IMR-90 (cell line): ENCODE results near the gene CAVIN4. TPM values are rescaled to one million over a fixed set of nuclear protein-coding genes. Genes with fewer than 3 reads are reported as not detected.

Experiments used
- ATAC-seq: fragments of 200-7000 bp; cut with Tn5 transposase; 2 replicates; pipeline ENCODE4 v1.9.1; 2020; ENCODE audit warnings: low read depth, mild to moderate bottlenecking, moderate library complexity
- BruUV-seq: library from RNA; stranded (reverse); fragments of 400-500 nt; replicated peaks from 2 replicates; lab custom pipeline; 2021; lab: Mats Ljungman, UMichigan
- CTCF ChIA-PET: fragments of 300-600 bp; formaldehyde crosslinking; extraction: SDS; loops from one replicate; lab custom pipeline; 2021; ENCODE audit warnings: antibody characterized with exemption; lab: Yijun Ruan, JAX
- POLR2A ChIA-PET: fragments of 300-600 bp; sonication (Branson Sonifier 250); formaldehyde crosslinking; loops from one replicate; lab custom pipeline; 2022; ENCODE audit warnings: antibody characterized with exemption; ENCODE audit not compliant: unreplicated experiment; lab: Charles Lee
- DNase-seq: peaks from one replicate; pipeline ENCODE4 v3.0.0; 2013
- H2AFZ ChIP-seq: replicated peaks from 2 replicates; pipeline ENCODE3; 2013; ENCODE audit warnings: low read length, mild to moderate bottlenecking; ENCODE audit not compliant: poor library complexity
- H2AK5ac ChIP-seq: 2 replicates; pipeline ENCODE4 v1.6.1; 2013; ENCODE audit warnings: low read depth, low read length, inconsistent platforms
- H2AK9ac ChIP-seq: replicated peaks from 2 replicates; pipeline ENCODE3; 2013; ENCODE audit warnings: mild to moderate bottlenecking, low read depth, low read length, moderate library complexity; ENCODE audit not compliant: poor library complexity
- H2BK120ac ChIP-seq: 2 replicates; pipeline ENCODE4 v1.6.1; 2013; ENCODE audit warnings: low read depth, low read length, inconsistent platforms
- H2BK15ac ChIP-seq: 3 replicates; pipeline ENCODE4 v1.6.1; 2013; ENCODE audit warnings: low read depth, low read length, inconsistent platforms
- H2BK20ac ChIP-seq: 2 replicates; pipeline ENCODE4 v1.6.1; 2013; ENCODE audit warnings: low read depth, mild to moderate bottlenecking, inconsistent platforms, low read length, moderate library complexity
- H2BK5ac ChIP-seq: 2 replicates; pipeline ENCODE4 v1.6.1; 2013; ENCODE audit warnings: mild to moderate bottlenecking, low read depth, low read length, inconsistent platforms; ENCODE audit not compliant: poor library complexity, severe bottlenecking
- H3K14ac ChIP-seq: replicated peaks from 2 replicates; pipeline ENCODE4 v1.6.1; 2013; ENCODE audit warnings: low read depth, low read length, inconsistent platforms
- H3K18ac ChIP-seq: 2 replicates; pipeline ENCODE4 v1.6.1; 2013; ENCODE audit warnings: low read depth, low read length, control low read depth
- H3K23ac ChIP-seq: 2 replicates; pipeline ENCODE4 v1.6.1; 2013; ENCODE audit warnings: low read depth, low read length, inconsistent platforms
- H3K27ac ChIP-seq: 2 replicates; pipeline ENCODE4 v1.5.1; 2013; ENCODE audit warnings: mild to moderate bottlenecking, control low read depth, low read length; ENCODE audit not compliant: insufficient read depth
- H3K27me3 ChIP-seq: 2 replicates; pipeline ENCODE4 v1.6.1; 2013; ENCODE audit warnings: low read length; ENCODE audit not compliant: control insufficient read depth, insufficient read depth
- H3K36me3 ChIP-seq: 2 replicates; pipeline ENCODE4 v1.6.1; 2013; ENCODE audit warnings: low read length, mixed read lengths; ENCODE audit not compliant: control insufficient read depth, insufficient read depth
- H3K4ac ChIP-seq: 2 replicates; pipeline ENCODE4 v1.6.1; 2013; ENCODE audit warnings: low read depth, low read length, inconsistent platforms
- H3K4me1 ChIP-seq: 2 replicates; pipeline ENCODE4 v1.6.1; 2013; ENCODE audit warnings: low read length, mixed read lengths; ENCODE audit not compliant: control insufficient read depth, insufficient read depth
- H3K4me2 ChIP-seq: 2 replicates; pipeline ENCODE4 v1.6.1; 2013; ENCODE audit warnings: low read depth, mild to moderate bottlenecking, control low read depth, low read length, moderate library complexity
- H3K4me3 ChIP-seq: 2 replicates; pipeline ENCODE4 v1.5.1; 2013; ENCODE audit warnings: low read depth, mild to moderate bottlenecking, control low read depth, low read length, moderate library complexity; ENCODE audit not compliant: insufficient read depth
- H3K56ac ChIP-seq: 2 replicates; pipeline ENCODE4 v1.6.1; 2013; ENCODE audit warnings: low read length, inconsistent platforms; ENCODE audit not compliant: insufficient read depth; ENCODE audit errors: extremely low read depth
- H3K79me1 ChIP-seq, 2 experiments: 2 replicates each; pipeline ENCODE4 v1.6.1; 2013; ENCODE audit warnings: low read length in 2 of 2, inconsistent platforms in 1 of 2, low read depth in 1 of 2
- H3K9ac ChIP-seq: 2 replicates; pipeline ENCODE4 v1.6.1; 2013; ENCODE audit warnings: low read depth, low read length, control low read depth
- H3K9me1 ChIP-seq: 2 replicates; pipeline ENCODE4 v1.6.1; 2013; ENCODE audit warnings: low read length, inconsistent platforms; ENCODE audit not compliant: insufficient read depth
- H3K9me3 ChIP-seq: 2 replicates; pipeline ENCODE4 v1.6.1; 2013; ENCODE audit warnings: low read length; ENCODE audit not compliant: control insufficient read depth, insufficient read depth
- H4K20me1 ChIP-seq: 2 replicates; pipeline ENCODE4 v1.6.1; 2013; ENCODE audit warnings: low read length, inconsistent platforms; ENCODE audit not compliant: insufficient read depth
- H4K5ac ChIP-seq: 2 replicates; pipeline ENCODE4 v1.6.1; 2013; ENCODE audit warnings: mild to moderate bottlenecking, low read depth, low read length, control low read depth
- H4K8ac ChIP-seq, 2 experiments: 2 replicates each; pipeline ENCODE4 v1.6.1; 2013; ENCODE audit warnings: low read depth in 2 of 2, low read length in 2 of 2, control low read depth in 1 of 2, inconsistent platforms in 1 of 2
- H4K91ac ChIP-seq: 2 replicates; pipeline ENCODE4 v1.6.1; 2013; ENCODE audit warnings: low read depth, low read length, inconsistent platforms; ENCODE audit not compliant: insufficient read depth
- BHLHE40 ChIP-seq: fragments of 150-350 bp; IDR thresholded peaks from 2 replicates; pipeline ENCODE4 v1.6.1; 2016; ENCODE audit warnings: mild to moderate bottlenecking, low read depth, low read length
- CEBPB ChIP-seq: IDR thresholded peaks from 2 replicates; pipeline ENCODE4 v1.6.1; 2012; ENCODE audit warnings: low read depth, low read length, improper control_type of control experiment
- CHD1 ChIP-seq: IDR thresholded peaks from 2 replicates; pipeline ENCODE4 v1.6.1; 2012; ENCODE audit warnings: low read depth, low read length, improper control_type of control experiment
- FOS ChIP-seq: fragments of 150-350 bp; IDR thresholded peaks from 2 replicates; pipeline ENCODE4 v1.6.1; 2016; ENCODE audit warnings: low read depth, low read length
- MAFK ChIP-seq: IDR thresholded peaks from 2 replicates; pipeline ENCODE4 v1.6.1; 2012; ENCODE audit warnings: low read depth, low read length, improper control_type of control experiment
- MAZ ChIP-seq: IDR thresholded peaks from 2 replicates; pipeline ENCODE4 v1.6.1; 2012; ENCODE audit warnings: low read depth, mild to moderate bottlenecking, low read length, improper control_type of control experiment, moderate library complexity, borderline replicate concordance
- MXI1 ChIP-seq: IDR thresholded peaks from 2 replicates; pipeline ENCODE4 v1.6.1; 2012; ENCODE audit warnings: low read depth, mild to moderate bottlenecking, low read length, moderate library complexity, borderline replicate concordance
- NFE2L2 ChIP-seq: fragments of 150-350 bp; IDR thresholded peaks from 2 replicates; pipeline ENCODE4 v1.6.1; 2016; ENCODE audit warnings: low read depth, mild to moderate bottlenecking, low read length
- POLR2A ChIP-seq: IDR thresholded peaks from 2 replicates; pipeline ENCODE4 v1.6.1; 2012; ENCODE audit warnings: mild to moderate bottlenecking, low read depth, low read length
- RAD21 ChIP-seq: IDR thresholded peaks from 2 replicates; pipeline ENCODE4 v1.6.1; 2012; ENCODE audit warnings: low read length, improper control_type of control experiment
- RFX5 ChIP-seq: IDR thresholded peaks from 2 replicates; pipeline ENCODE4 v1.8.0; 2012; ENCODE audit warnings: low read depth, mild to moderate bottlenecking, low read length, moderate library complexity
- SMC3 ChIP-seq: fragments of 150-350 bp; IDR thresholded peaks from 2 replicates; pipeline ENCODE4 v1.6.1; 2016; ENCODE audit warnings: low read depth, mild to moderate bottlenecking, antibody characterized with exemption, low read length, moderate library complexity
- WGBS, 2 experiments: methylation state at CpG; one replicate each; pipeline versions ENCODE4 v1.1.5 to v1.1.7; 2013; ENCODE audit warnings: missing lambda C conversion rate in 2 of 2; ENCODE audit not compliant: insufficient read length in 1 of 2; ENCODE audit errors: extremely low coverage in 2 of 2; 5-methylcytosine and 5-hydroxymethylcytosine counted together
- dilution Hi-C: fragments of 300-500 bp; cut with HindIII; formaldehyde crosslinking; loops from one replicate; pipeline ENCODE4 v1.14.3; 2018; ENCODE audit warnings: low sequenced_read_pairs; ENCODE audit not compliant: unreplicated experiment
- in situ Hi-C: fragments of 300-500 bp; cut with MboI; formaldehyde crosslinking; loops from 3 replicates; pipeline ENCODE4 v1.14.3; 2019; ENCODE audit warnings: low sequenced_read_pairs, inconsistent platforms, mixed read lengths
- intact Hi-C: fragments of 100-400 bp; cut with micrococcal nuclease; formaldehyde crosslinking; loops from 2 replicates; pipeline ENCODE4 v1.10.0; 2022
- polyA plus RNA-seq, 3 experiments: library from polyadenylated mRNA; depleted of rRNA; stranded (reverse); fragments of >200 nt; gene quantifications; 2 replicates each; pipeline ENCODE4 v1.2.3, GENCODE V29; 2012; ENCODE audit warnings: low replicate concordance in 1 of 3
- total RNA-seq: library from RNA; depleted of rRNA; stranded (reverse); fragments of >200 nt; gene quantifications from 2 replicates; pipeline ENCODE4 v1.2.3, GENCODE V29; 2012
- TF ChIP-seq, protein P1 (sequence below): conservative IDR thresholded peaks from 2 replicates; pipeline ENCODE4 v1.5.1; 2012; ENCODE audit warnings: mild to moderate bottlenecking, low read depth, low read length, improper control_type of control experiment
- TF ChIP-seq, protein P2 (sequence below): fragments of 150-350 bp; IDR thresholded peaks from 2 replicates; pipeline ENCODE4 v1.6.1; 2017; ENCODE audit warnings: mild to moderate bottlenecking, antibody characterized with exemption, low read length, low read depth
- TF ChIP-seq, protein P3 (sequence below): fragments of 150-350 bp; IDR thresholded peaks from 2 replicates; pipeline ENCODE4 v1.6.1; 2016; ENCODE audit warnings: low read depth, mild to moderate bottlenecking, low read length, moderate library complexity, borderline replicate concordance

The CAVIN4 gene
- total and polyA plus RNA-seq, 2 of the 4 experiments (the other 2 are of a cell fraction) = 2.2 to 2.6 TPM

DNA sequence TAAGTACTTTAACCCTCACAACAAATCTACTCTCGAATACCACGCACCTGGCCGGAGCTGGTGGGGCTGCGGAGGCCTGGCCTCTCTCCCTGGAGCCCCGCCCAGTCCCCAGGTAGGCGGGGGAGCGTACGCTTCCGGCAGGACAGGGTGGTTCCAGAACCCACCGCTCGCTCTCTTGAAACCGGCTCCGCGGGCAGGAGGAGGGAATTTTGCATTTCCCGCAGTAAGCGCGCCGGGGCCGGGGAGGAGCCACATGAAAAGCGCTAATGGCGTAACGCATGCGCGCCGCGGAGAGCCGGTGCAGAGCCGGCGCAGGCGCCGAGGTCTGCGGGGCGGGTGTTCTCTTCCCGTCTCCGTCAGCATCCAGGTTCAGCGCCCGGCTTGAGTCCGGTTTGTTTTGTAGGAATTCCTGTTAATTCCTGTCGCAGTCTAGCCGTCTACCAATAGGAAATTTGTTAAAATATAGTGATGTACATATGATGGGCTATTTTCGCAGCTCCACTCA is 20.8 kb downstream of the CAVIN4 start:
- peak; percentile 71 for DNase-seq
- H3K9ac ChIP-seq = peak overlapping the region; percentile 57
- no peaks in the 10 kb centered on the region for H3K9me1 ChIP-seq
- intact Hi-C loops (loop anchor here (5.0 to 10.0 kb wide), 7 partner anchors 251 to 1334 kb away; partner anchors contain the start of genes ERP44, INVS and NR4A3), in situ Hi-C loops (loop anchor here (25.0 kb wide), 2 partner anchors 561 to 1411 kb away; no protein-coding TSS in a partner anchor), dilution Hi-C loops (no loop called here)
- H4K8ac ChIP-seq = peak overlapping the region; percentile 90 to 95
- peak overlapping the region; percentile 68; the same call in 1 of the 2 replicates for H3K4ac ChIP-seq
- H2BK5ac ChIP-seq = no peak overlapping the region
- H4K91ac ChIP-seq = peak overlapping the region; percentile 33; the same call in 1 of the 2 replicates
- peak overlapping the region; percentile 72; the same call in 1 of the 2 replicates for H3K23ac ChIP-seq
- H3K79me1 ChIP-seq = no peaks in the 10 kb centered on the region; a peak in 1 of 4 replicates
- H3K9me3 ChIP-seq = no peaks in the 10 kb centered on the region
- no peaks in the 10 kb centered on the region; the same call in 1 of the 2 replicates for H3K27me3 ChIP-seq
- ChIA-PET CTCF (no interaction called here), POLR2A (no interaction called here)
- H3K4me1 ChIP-seq = peaks cover 1% of the 10 kb centered on the region; the same call in 1 of the 2 replicates
- H3K14ac ChIP-seq = peak overlapping the region; percentile 54
- TF ChIP-seq SMC3 = no peak
- no peak for TF ChIP-seq RAD21
- no peak for TF ChIP-seq NFE2L2
- TF ChIP-seq MXI1 = no peak
- TF ChIP-seq, protein P1, sequence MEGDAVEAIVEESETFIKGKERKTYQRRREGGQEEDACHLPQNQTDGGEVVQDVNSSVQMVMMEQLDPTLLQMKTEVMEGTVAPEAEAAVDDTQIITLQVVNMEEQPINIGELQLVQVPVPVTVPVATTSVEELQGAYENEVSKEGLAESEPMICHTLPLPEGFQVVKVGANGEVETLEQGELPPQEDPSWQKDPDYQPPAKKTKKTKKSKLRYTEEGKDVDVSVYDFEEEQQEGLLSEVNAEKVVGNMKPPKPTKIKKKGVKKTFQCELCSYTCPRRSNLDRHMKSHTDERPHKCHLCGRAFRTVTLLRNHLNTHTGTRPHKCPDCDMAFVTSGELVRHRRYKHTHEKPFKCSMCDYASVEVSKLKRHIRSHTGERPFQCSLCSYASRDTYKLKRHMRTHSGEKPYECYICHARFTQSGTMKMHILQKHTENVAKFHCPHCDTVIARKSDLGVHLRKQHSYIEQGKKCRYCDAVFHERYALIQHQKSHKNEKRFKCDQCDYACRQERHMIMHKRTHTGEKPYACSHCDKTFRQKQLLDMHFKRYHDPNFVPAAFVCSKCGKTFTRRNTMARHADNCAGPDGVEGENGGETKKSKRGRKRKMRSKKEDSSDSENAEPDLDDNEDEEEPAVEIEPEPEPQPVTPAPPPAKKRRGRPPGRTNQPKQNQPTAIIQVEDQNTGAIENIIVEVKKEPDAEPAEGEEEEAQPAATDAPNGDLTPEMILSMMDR = no peak
- TF ChIP-seq, protein P2, sequence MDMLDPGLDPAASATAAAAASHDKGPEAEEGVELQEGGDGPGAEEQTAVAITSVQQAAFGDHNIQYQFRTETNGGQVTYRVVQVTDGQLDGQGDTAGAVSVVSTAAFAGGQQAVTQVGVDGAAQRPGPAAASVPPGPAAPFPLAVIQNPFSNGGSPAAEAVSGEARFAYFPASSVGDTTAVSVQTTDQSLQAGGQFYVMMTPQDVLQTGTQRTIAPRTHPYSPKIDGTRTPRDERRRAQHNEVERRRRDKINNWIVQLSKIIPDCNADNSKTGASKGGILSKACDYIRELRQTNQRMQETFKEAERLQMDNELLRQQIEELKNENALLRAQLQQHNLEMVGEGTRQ = no peak
- TF ChIP-seq BHLHE40 = no peak
- TF ChIP-seq POLR2A = no peak
- no peak for TF ChIP-seq FOS
- no peak for TF ChIP-seq CHD1
- TF ChIP-seq, protein P3, sequence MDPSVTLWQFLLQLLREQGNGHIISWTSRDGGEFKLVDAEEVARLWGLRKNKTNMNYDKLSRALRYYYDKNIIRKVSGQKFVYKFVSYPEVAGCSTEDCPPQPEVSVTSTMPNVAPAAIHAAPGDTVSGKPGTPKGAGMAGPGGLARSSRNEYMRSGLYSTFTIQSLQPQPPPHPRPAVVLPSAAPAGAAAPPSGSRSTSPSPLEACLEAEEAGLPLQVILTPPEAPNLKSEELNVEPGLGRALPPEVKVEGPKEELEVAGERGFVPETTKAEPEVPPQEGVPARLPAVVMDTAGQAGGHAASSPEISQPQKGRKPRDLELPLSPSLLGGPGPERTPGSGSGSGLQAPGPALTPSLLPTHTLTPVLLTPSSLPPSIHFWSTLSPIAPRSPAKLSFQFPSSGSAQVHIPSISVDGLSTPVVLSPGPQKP = no peak
- TF ChIP-seq RFX5 = no peak
- no peak for TF ChIP-seq MAZ
- no peak for TF ChIP-seq MAFK
- no peak for TF ChIP-seq CEBPB
- H3K18ac ChIP-seq = 0 out of 2 replicates have a peak overlapping the region, but pooled peaks have one; percentile 17
- peak overlapping the region; percentile 94 for H2AFZ ChIP-seq
- H3K27ac ChIP-seq = no peak overlapping the region
- peak overlapping the region; percentile 59 for H2AK9ac ChIP-seq
- 0 out of 3 replicates have a peak overlapping the region, but pooled peaks have one; percentile 62 for H2BK15ac ChIP-seq
- no CpG with 5 or more reads among the region's 41 CpGs for WGBS, 2 experiments
- peak overlapping the region; percentile 4; the same call in 1 of the 2 replicates for H2BK120ac ChIP-seq
- peak overlapping the region; percentile 68; the same call in 1 of the 2 replicates for H4K5ac ChIP-seq
- H3K4me3 ChIP-seq = peak overlapping the region; percentile 47
- ATAC-seq = peak; percentile 93
- peak overlapping the region; percentile 47; the same call in 1 of the 2 replicates for H3K56ac ChIP-seq
- no TSS peak for BruUV-seq
- no peaks in the 10 kb centered on the region for H4K20me1 ChIP-seq
- H2BK20ac ChIP-seq = no peak overlapping the region
- no peak overlapping the region for H2AK5ac ChIP-seq
- no peaks in the 10 kb centered on the region for H3K36me3 ChIP-seq
- peak overlapping the region; percentile 70 for H3K4me2 ChIP-seq
